Adrenal gland (tissue), 12 donors: ENCODE measurements around the gene ARHGAP22. TPM values are rescaled to one million over a fixed set of nuclear protein-coding genes. Genes with fewer than 3 reads are reported as not detected.
A peak's percentile ranks its signal among the peaks of the same experiment; 100 is the strongest.

ENCODE experiments used
- DNase-seq, 7 donors: peaks; one replicate each; pipeline ENCODE4 v3.0.0-alpha.2; 2019 to 2020
- H3K27ac ChIP-seq, 5 donors: fragments of 200-600 bp; sonication (generic) in 4 of 5; 1 replicate in 3 of 5; 2 replicates in 2 of 5; pipeline versions ENCODE4 v1.5.1 to v1.8.0; 2016 to 2020; ENCODE audit warnings: mild to moderate bottlenecking in 1 of 5
- H3K27me3 ChIP-seq: fragments of 200-600 bp; 2 replicates; pipeline ENCODE4 v1.8.0; 2021
- H3K36me3 ChIP-seq, 2 donors: fragments of 200-600 bp; replicated peaks in 1 of 2; 1 replicate in 1 of 2; 2 replicates in 1 of 2; pipeline versions ENCODE4 v1.5.1 to v1.8.0; 2018 to 2022
- H3K4me1 ChIP-seq, 2 donors: fragments of 200-600 bp; replicated peaks in 1 of 2; 1 replicate in 1 of 2; 2 replicates in 1 of 2; pipeline versions ENCODE4 v1.5.1 to v1.8.0; 2018 to 2021
- H3K4me3 ChIP-seq, 4 donors: fragments of 200-600 bp; sonication (generic) in 3 of 4; one replicate each; pipeline ENCODE4 v1.5.1; 2016 to 2018
- H3K9me3 ChIP-seq, 3 donors: fragments of 200-600 bp; sonication (generic) in 1 of 3; replicated peaks in 1 of 3; 1 replicate in 2 of 3; 2 replicates in 1 of 3; pipeline versions ENCODE4 v1.5.1 to v1.8.0; 2016 to 2021
- CTCF ChIP-seq, 6 experiments: fragments of 450-650 bp in 4 of 6; fragments of 200-600 bp in 2 of 6; sonication (generic) in 1 of 6; IDR thresholded peaks; 1 replicate in 5 of 6; 2 replicates in 1 of 6; pipeline versions ENCODE4 v1.5.1 to v1.8.0; 2016 to 2021; ENCODE audit warnings: antibody characterized with exemption in 6 of 6, mild to moderate bottlenecking in 2 of 6, moderate library complexity in 1 of 6
- POLR2A ChIP-seq, 2 donors: fragments of 450-650 bp; IDR thresholded peaks; one replicate each; pipeline ENCODE4 v1.6.1; 2017; ENCODE audit warnings: antibody characterized with exemption in 2 of 2, mild to moderate bottlenecking in 2 of 2, moderate library complexity in 1 of 2
- WGBS, 4 donors: extraction: QIAGEN DNeasy Blood & Tissue Kit in 2 of 4; methylation state at CpG; one replicate each; pipeline versions ENCODE4 v1.1.5 to v1.1.7; 2013 to 2017; 5-methylcytosine and 5-hydroxymethylcytosine counted together
- intact Hi-C, 2 donors: fragments of 100-400 bp; cut with DNase I; formaldehyde crosslinking; loops; one replicate each; pipeline versions ENCODE4 v1.14.1 to v1.15.0; 2022 to 2023
- polyA plus RNA-seq, 3 donors: library from polyadenylated mRNA; stranded (reverse); fragments of 200-250 nt in 2 of 3; fragments of 350-450 nt in 1 of 3; fragmentation: Illumina TruSeq in 1 of 3; extraction: RNeasy Lipid Tissue Mini Kit (QIAGEN cat#74804) in 1 of 3; gene quantifications; one replicate each; pipeline ENCODE4 v1.2.3, GENCODE V29; 2013 to 2014
- total RNA-seq, 9 donors: library from RNA; depleted of rRNA in 4 of 9; stranded (reverse); fragments of >200 nt in 4 of 9; fragments of 120-200 nt in 1 of 9; fragmentation: NEBNext Ultra II Directional in 1 of 9; extraction: Animal tissue kit (Norgen Biotek cat#: 25700) in 1 of 9; gene quantifications; one replicate each; pipeline versions ENCODE4 v1.1.0 to v1.2.4, GENCODE V29; 2013 to 2023
- donor health status: healthy with polysubstance abuse.
- donor health status: Bipolar disorder and iron deficiency.
- donor health status: DM: yes; HTN: yes; CAD: no.
- donor health status: DM: no; HTN: no; CAD: no.
- donor health status: DM: no; HTN: no; CAD: no.
- donor health status: DM: yes; HTN: yes; CAD: no.

ARHGAP22 gene
- total and polyA plus RNA-seq, 12 donors = 0.91 to 11.6 (median 4.6) TPM

DNA sequence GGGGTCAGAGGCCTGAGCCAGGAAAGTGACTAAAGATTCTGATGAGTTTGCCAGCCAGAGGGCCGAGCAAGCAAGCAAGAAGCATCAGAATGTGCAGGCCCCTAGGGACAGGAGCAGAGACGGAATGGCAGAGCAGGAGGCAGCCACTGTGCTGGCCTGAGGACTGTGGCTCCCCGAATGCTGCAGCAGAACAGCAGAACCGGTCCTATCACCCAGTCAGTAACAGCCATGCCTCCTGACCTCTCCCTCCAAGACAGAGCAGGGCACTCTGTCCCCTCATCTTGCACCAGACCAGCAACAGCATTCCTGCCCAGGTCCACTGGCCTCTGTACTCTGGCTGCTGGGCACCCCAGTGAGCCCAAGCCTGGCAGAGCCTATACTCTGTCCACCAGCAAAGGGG is 85.9 kb downstream of the ARHGAP22 start:
- no peak overlapping the region for H3K4me3 ChIP-seq
- H3K27ac ChIP-seq = no peak overlapping the region
- no peaks in the 10 kb centered on the region for H3K36me3 ChIP-seq
- no peaks in the 10 kb centered on the region for H3K27me3 ChIP-seq
- DNase-seq = peak in 1 of 7 donors; percentile 20
- WGBS, 4 donors = 68 to 81% (median 77%) methylated on average over 2 to 4 of the region's 4 CpGs
- H3K9me3 ChIP-seq = no peaks in the 10 kb centered on the region
- TF ChIP-seq POLR2A (IDR thresholded peaks at IDR 0.05) (no peak), CTCF (IDR thresholded peaks at IDR 0.05) (no peak)
- intact Hi-C loops = no loop called here
- H3K4me1 ChIP-seq = peaks cover 7 to 12% of the 10 kb centered on the region in 2 donors

DNA sequence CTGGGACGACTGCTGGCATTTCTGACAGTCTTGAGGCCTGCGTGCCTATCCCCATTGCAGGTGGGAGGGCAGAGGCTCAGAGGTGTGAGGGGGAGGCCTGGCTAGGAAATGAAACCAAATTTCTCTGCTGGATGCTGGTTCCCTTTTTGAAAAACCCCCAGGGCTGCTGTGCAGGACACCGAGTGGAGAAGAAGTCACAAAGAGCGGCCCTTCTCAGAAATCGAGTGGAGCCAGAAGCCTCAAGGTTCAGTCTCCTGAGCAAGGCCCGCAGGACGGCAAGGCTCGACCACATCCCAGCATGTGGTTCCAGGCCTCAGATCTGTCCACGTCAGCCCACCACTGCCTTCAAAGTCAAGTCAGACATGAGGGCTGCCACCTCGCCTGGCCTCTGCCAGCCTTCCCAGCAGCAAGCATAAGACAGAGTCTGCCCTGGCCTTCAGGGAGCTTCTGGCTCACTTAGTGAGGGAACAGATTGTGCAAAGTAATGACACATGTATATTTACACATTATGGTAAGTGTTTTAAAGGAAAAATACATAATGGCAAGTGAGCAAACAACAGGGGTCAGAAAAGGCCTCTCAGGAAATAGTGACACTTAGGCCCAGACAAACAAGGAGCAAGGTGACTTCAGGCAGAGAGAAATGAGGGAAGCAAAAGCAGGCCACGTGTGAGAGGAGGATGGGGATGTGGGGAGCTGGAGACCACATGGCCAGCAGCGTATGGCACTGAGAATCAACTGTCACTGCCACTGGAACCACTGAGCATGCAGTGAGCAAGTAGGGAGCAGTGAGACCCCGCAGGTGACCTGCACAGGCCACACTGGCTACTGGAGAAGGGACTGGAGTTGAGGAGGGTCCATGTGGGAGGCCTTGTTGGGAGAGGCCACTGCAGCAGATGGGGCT is 86.7 kb downstream of the ARHGAP22 start:
- peaks cover 3 to 5% of the 10 kb centered on the region in 2 donors for H3K4me1 ChIP-seq
- no peaks in the 10 kb centered on the region for H3K36me3 ChIP-seq
- peak in 2 of 7 donors; percentile 25 to 34 for DNase-seq

GRCh38 chr10:48517482-48517881 is 87.4 kb downstream of the ARHGAP22 start:
- DNase-seq = peak in 1 of 7 donors; percentile 37
- no peak for TF ChIP-seq CTCF (IDR thresholded peaks at IDR 0.05)
- no peak for TF ChIP-seq POLR2A (IDR thresholded peaks at IDR 0.05)
- no peaks in the 10 kb centered on the region for H3K4me1 ChIP-seq
- peak overlapping the region in 1 of 5 donors; percentile 28 for H3K27ac ChIP-seq
- H3K27me3 ChIP-seq = no peaks in the 10 kb centered on the region
- no peak overlapping the region for H3K4me3 ChIP-seq
- 68 to 82% (median 75%) methylated on average over 6 to 9 of the region's 9 CpGs for WGBS, 4 donors
- no peaks in the 10 kb centered on the region for H3K36me3 ChIP-seq
- no peaks in the 10 kb centered on the region for H3K9me3 ChIP-seq
- intact Hi-C loops = no loop called here

More for the DNA sequence above, 86.7 kb downstream of the ARHGAP22 start:
- WGBS, 4 donors = 79 to 89% (median 84%) methylated on average over 12 to 13 of the region's 13 CpGs
- Histone ChIP-seq H3K4me3 (no peak overlapping the region), H3K27me3 (no peaks in the 10 kb centered on the region), H3K27ac (peak overlapping the region in 1 of 5 donors; percentile 54), H3K9me3 (no peaks in the 10 kb centered on the region)
- no peak for TF ChIP-seq CTCF (IDR thresholded peaks at IDR 0.05)
- TF ChIP-seq POLR2A (IDR thresholded peaks at IDR 0.05) = no peak
- intact Hi-C loops = no loop called here

GRCh38 chr10:48516911-48517310 is 88.0 kb downstream of the ARHGAP22 start:
- H3K4me3 ChIP-seq = no peak overlapping the region
- intact Hi-C loops = no loop called here
- no peak for DNase-seq
- 80 to 83% (median 81%) methylated on average over 3 of the region's 3 CpGs for WGBS, 4 donors
- H3K36me3 ChIP-seq = no peaks in the 10 kb centered on the region
- no peaks in the 10 kb centered on the region for H3K27me3 ChIP-seq
- TF ChIP-seq POLR2A (IDR thresholded peaks at IDR 0.05) = no peak
- no peak for TF ChIP-seq CTCF (IDR thresholded peaks at IDR 0.05)
- no peaks in the 10 kb centered on the region for H3K9me3 ChIP-seq
- H3K27ac ChIP-seq = no peak overlapping the region
- no peaks in the 10 kb centered on the region for H3K4me1 ChIP-seq
